ENCODE results near the gene DCDC2. TPM values are rescaled to one million over a fixed set of nuclear protein-coding genes. Genes with fewer than 3 reads are reported as not detected.
"Not testable (repeated sequence)": the region's sequence is repeated elsewhere in the genome, so short reads cannot be mapped to it uniquely, and the experiment has no call there.

The DCDC2 gene
- total and polyA plus RNA-seq, 2 donors (not counting 3 experiments of a cell fraction or from before 2014, with no cell fraction given) = not detected

DNA sequence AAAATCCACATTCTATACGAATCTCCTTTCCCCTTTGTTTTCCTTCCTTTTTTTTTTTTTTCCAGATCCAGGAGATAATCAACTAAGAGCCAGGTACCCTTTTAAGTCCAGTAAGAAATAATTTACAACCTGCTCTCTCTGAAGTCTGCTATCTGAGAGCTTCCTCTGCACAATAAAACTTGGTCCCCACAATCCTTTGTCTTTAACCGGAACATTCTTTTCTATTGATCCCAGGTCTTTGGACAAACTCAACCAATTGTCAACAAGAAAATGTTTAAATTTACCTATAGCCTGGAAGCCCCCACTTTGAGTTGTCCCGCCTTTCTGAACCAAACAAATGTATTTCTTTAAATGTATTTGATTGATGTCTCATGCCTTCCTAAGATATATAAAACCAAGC lies 35.4 kb downstream of the DCDC2 start:
- H3K9me1 ChIP-seq (replicated peaks; ENCODE audit: control insufficient read depth, extremely low read depth, insufficient read depth, low read length); BruUV-seq (replicated peaks); FAIRE-seq; POLR2A ChIA-PET; DNase-seq (ENCODE audit: low read depth, low spot score); H3K9me3 ChIP-seq (replicated peaks; ENCODE audit: control insufficient read depth, insufficient read depth, low read length); H4K20me1 ChIP-seq (replicated peaks; ENCODE audit: control insufficient read depth, extremely low read depth, insufficient read depth, low read length); intact Hi-C loops (cut with micrococcal nuclease); H3K9ac ChIP-seq (replicated peaks; ENCODE audit: extremely low read depth, insufficient read depth, low read length); H3K36me3 ChIP-seq (ENCODE audit: control insufficient read depth in 2 of 2, extremely low read depth in 1 of 2, insufficient read depth in 2 of 2, low read length in 2 of 2); H3K79me2 ChIP-seq (ENCODE audit: control insufficient read depth, insufficient read depth, low read length); dilution Hi-C loops (cut with MboI; ENCODE audit: extremely low pct_ligation_motif_present, low sequenced_read_pairs); H3K4me1 ChIP-seq (ENCODE audit: control insufficient read depth, extremely low read depth, insufficient read depth, low read length); H3K4me2 ChIP-seq (ENCODE audit: insufficient read depth, low read length); H3K27ac ChIP-seq (ENCODE audit: insufficient read depth, low read depth, low read length); H3K27me3 ChIP-seq (ENCODE audit: control insufficient read depth in 2 of 2, insufficient read depth in 2 of 2, low read length in 2 of 2); H2AFZ ChIP-seq (ENCODE audit: low read depth, low read length); H3K4me3 ChIP-seq (replicated peaks in 1 of 3; ENCODE audit: insufficient read depth in 1 of 3, low read depth in 1 of 3, low read length in 3 of 3): not testable (repeated sequence)
- CTCF ChIA-PET = interaction anchor here (1.0 kb wide), 1 partner anchor 9 kb away, joined by 3 read pairs; no protein-coding TSS in a partner anchor

DNA sequence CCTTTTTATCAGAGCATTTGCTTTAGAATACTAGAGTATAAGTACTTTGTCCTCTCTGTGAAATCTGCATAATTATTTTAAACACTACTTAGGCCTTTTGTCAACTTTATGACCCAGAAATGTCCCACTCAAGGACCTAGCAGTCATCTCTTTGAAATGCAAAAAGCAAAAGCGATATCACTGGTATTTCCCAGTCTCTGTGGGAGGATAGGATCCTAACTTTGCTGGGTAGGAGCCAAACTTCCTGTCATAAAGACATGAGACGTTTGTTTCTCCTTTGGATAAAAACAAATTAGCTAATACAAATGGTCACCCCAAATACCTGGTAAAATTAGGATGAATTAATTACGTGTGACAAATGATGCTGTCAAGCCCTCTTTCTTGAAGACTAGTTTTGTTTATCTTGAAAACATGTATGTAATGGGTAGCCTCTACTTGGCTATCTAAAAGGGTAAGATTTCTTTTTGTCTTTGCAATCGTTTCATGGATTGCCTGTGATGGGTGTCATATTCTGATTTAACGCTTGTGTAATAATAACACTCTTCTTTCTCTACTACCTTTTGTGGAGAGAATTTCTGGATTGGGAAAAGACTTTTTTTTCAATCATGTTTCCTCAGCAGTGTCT lies 36.2 kb downstream of the DCDC2 start:
- CTCF ChIA-PET = no interaction called here
- H3K4me1 ChIP-seq (ENCODE audit: control insufficient read depth, extremely low read depth, insufficient read depth, low read length) = no peaks in the 10 kb centered on the region
- H3K4me2 ChIP-seq (ENCODE audit: insufficient read depth, low read length) = no peak overlapping the region
- intact Hi-C loops (cut with micrococcal nuclease) (no loop called here), dilution Hi-C loops (cut with MboI; ENCODE audit: extremely low pct_ligation_motif_present, low sequenced_read_pairs) (no loop called here)
- H3K4me3 ChIP-seq (replicated peaks in 1 of 3; ENCODE audit: insufficient read depth in 1 of 3, low read depth in 1 of 3, low read length in 3 of 3) = no peak overlapping the region
- H3K9me1 ChIP-seq (replicated peaks; ENCODE audit: control insufficient read depth, extremely low read depth, insufficient read depth, low read length) = no peaks in the 10 kb centered on the region
- H3K27ac ChIP-seq (ENCODE audit: insufficient read depth, low read depth, low read length) = no peak overlapping the region
- no TSS peak for BruUV-seq (replicated peaks)
- no peaks in the 10 kb centered on the region for H4K20me1 ChIP-seq (replicated peaks; ENCODE audit: control insufficient read depth, extremely low read depth, insufficient read depth, low read length)
- TF ChIP-seq GATA2 (IDR thresholded peaks at IDR 0.05; ENCODE audit: insufficient read depth, insufficient read length, low read depth, low read length) = no peak
- no peak for TF ChIP-seq POLR2AphosphoS5 (IDR thresholded peaks at IDR 0.05; ENCODE audit: insufficient read depth, low read depth, low read length)
- no peak for TF ChIP-seq MYC (IDR thresholded peaks at IDR 0.05; ENCODE audit: low read depth, low read length)
- TF ChIP-seq EZH2 (IDR thresholded peaks at IDR 0.05; ENCODE audit: borderline replicate concordance, low read depth, low read length, severe bottlenecking) = no peak
- TF ChIP-seq, protein P1, sequence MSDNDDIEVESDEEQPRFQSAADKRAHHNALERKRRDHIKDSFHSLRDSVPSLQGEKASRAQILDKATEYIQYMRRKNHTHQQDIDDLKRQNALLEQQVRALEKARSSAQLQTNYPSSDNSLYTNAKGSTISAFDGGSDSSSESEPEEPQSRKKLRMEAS (IDR thresholded peaks at IDR 0.05; ENCODE audit: insufficient read depth, insufficient read length) = no peak
- no peaks in the 10 kb centered on the region for H3K9me3 ChIP-seq (replicated peaks; ENCODE audit: control insufficient read depth, insufficient read depth, low read length)
- H2AFZ ChIP-seq (ENCODE audit: low read depth, low read length) = no peak overlapping the region
- no peak overlapping the region for H3K9ac ChIP-seq (replicated peaks; ENCODE audit: extremely low read depth, insufficient read depth, low read length)
- no peaks in the 10 kb centered on the region for H3K27me3 ChIP-seq (ENCODE audit: control insufficient read depth in 2 of 2, insufficient read depth in 2 of 2, low read length in 2 of 2)
- no peaks in the 10 kb centered on the region for H3K36me3 ChIP-seq (ENCODE audit: control insufficient read depth in 2 of 2, extremely low read depth in 1 of 2, insufficient read depth in 2 of 2, low read length in 2 of 2)
- H3K79me2 ChIP-seq (ENCODE audit: control insufficient read depth, insufficient read depth, low read length) = no peaks in the 10 kb centered on the region
- DNase-seq (ENCODE audit: low read depth, low spot score) = no peak
- FAIRE-seq = no peak
- POLR2A ChIA-PET = no interaction called here
